K562 (cell line): ENCODE results near the gene AMPD3. TPM values are rescaled to one million over a fixed set of nuclear protein-coding genes. Genes with fewer than 3 reads are reported as not detected.

ENCODE experiments used
- ATAC-seq: fragments of 200-7000 bp; cut with Tn5 transposase; 3 replicates; pipeline ENCODE4 v1.9.1; 2020; ENCODE audit warnings: moderate library complexity
- BruUV-seq: library from RNA; stranded (reverse); fragments of 400-500 nt; replicated peaks from 2 replicates; lab custom pipeline; 2021; lab: Mats Ljungman, UMichigan
- CTCF ChIA-PET: fragments of 300-600 bp; formaldehyde crosslinking; extraction: SDS; loops from one replicate; lab custom pipeline; 2021; ENCODE audit warnings: low intra/inter-chr PET ratio; lab: Yijun Ruan, JAX
- POLR2A ChIA-PET: fragments of 300-600, 350-650 bp; sonication (Branson Sonifier 250); formaldehyde crosslinking; extraction: SDS; loops from one replicate; lab custom pipeline; 2021; ENCODE audit warnings: antibody characterized with exemption, inconsistent platforms; lab: Yijun Ruan, JAX
- DNase-seq, 4 experiments: peaks; one replicate each; pipeline versions ENCODE4 v3.0.0 to v3.0.0-alpha.2; 2011 to 2018; ENCODE audit warnings: low spot score in 3 of 4, mixed read lengths in 3 of 4; ENCODE audit errors: extremely low read depth in 1 of 4
- FAIRE-seq: peaks from 2 replicates; lab custom pipeline; 2011; peaks lifted over from hg19 to GRCh38; lab: Jason Lieb, UNC
- H2AFZ ChIP-seq: 2 replicates; pipeline ENCODE4 v1.6.0; 2011; ENCODE audit warnings: low read depth, low read length, control low read depth, inconsistent platforms
- H3K27ac ChIP-seq: fragments of 200-600 bp; 3 replicates; pipeline ENCODE4 v1.8.0; 2011; ENCODE audit warnings: low read depth, mild to moderate bottlenecking, control low read depth, inconsistent platforms, low read length, moderate library complexity, mixed read lengths; ENCODE audit errors: extremely low read depth
- H3K27me3 ChIP-seq, 2 experiments: fragments of 300-600 bp in 1 of 2; 2 replicates in 1 of 2; 3 replicates in 1 of 2; pipeline versions ENCODE4 v1.6.0 to v1.8.0; 2011; ENCODE audit warnings: inconsistent platforms in 2 of 2, low read length in 2 of 2, mild to moderate bottlenecking in 1 of 2, mixed read lengths in 1 of 2, moderate library complexity in 1 of 2; ENCODE audit not compliant: control insufficient read depth in 2 of 2, insufficient read depth in 2 of 2
- H3K36me3 ChIP-seq: fragments of 300-600 bp; 3 replicates; pipeline ENCODE4 v1.8.0; 2011; ENCODE audit warnings: mild to moderate bottlenecking, low read length, inconsistent platforms; ENCODE audit not compliant: control insufficient read depth, insufficient read depth
- H3K4me1 ChIP-seq, 2 experiments: fragments of 200-600 bp in 1 of 2; replicated peaks in 1 of 2; 2 replicates in 1 of 2; 3 replicates in 1 of 2; pipeline versions ENCODE4 v1.5.1 to v1.8.0; 2011; ENCODE audit warnings: inconsistent platforms in 2 of 2, low read length in 2 of 2, mild to moderate bottlenecking in 1 of 2, mixed read lengths in 1 of 2, moderate library complexity in 1 of 2; ENCODE audit not compliant: control insufficient read depth in 2 of 2, insufficient read depth in 2 of 2
- H3K4me2 ChIP-seq: 2 replicates; pipeline ENCODE4 v1.6.1; 2011; ENCODE audit warnings: low read length, control low read depth, inconsistent platforms, mixed read lengths; ENCODE audit not compliant: insufficient read depth
- H3K4me3 ChIP-seq: fragments of 200-600 bp; sonication (generic), shearing (Covaris generic); 2 replicates; pipeline ENCODE4 v1.5.1; 2016; ENCODE audit warnings: control low read depth, inconsistent platforms
- H3K79me2 ChIP-seq: fragments of 200-600 bp; 3 replicates; pipeline ENCODE4 v1.8.0; 2011; ENCODE audit warnings: low read length, inconsistent platforms; ENCODE audit not compliant: control insufficient read depth, insufficient read depth
- H3K9ac ChIP-seq, 2 experiments: 2 replicates each; pipeline versions ENCODE4 v1.6.0 to v1.6.1; 2011; ENCODE audit warnings: low read depth in 2 of 2, low read length in 2 of 2, control low read depth in 1 of 2, inconsistent platforms in 1 of 2, mild to moderate bottlenecking in 1 of 2, mixed read lengths in 1 of 2; ENCODE audit not compliant: insufficient read depth in 1 of 2
- H3K9me1 ChIP-seq: one replicate; pipeline ENCODE4 v1.6.0; 2011; ENCODE audit warnings: inconsistent platforms, mild to moderate bottlenecking, low read length, moderate library complexity; ENCODE audit not compliant: control insufficient read depth, insufficient read depth
- H3K9me3 ChIP-seq: replicated peaks from 2 replicates; pipeline ENCODE4 v1.5.1; 2011; ENCODE audit warnings: low read depth, low read length, inconsistent platforms; ENCODE audit not compliant: control insufficient read depth, insufficient read depth
- H4K20me1 ChIP-seq: replicated peaks from 2 replicates; pipeline ENCODE4 v1.6.1; 2011; ENCODE audit warnings: low read length, inconsistent platforms, mixed read lengths; ENCODE audit not compliant: control insufficient read depth, insufficient read depth
- MCM3 ChIP-seq: fragments of 450-650 bp; IDR thresholded peaks from 2 replicates; pipeline ENCODE4 v1.6.1; 2016
- POLR2G ChIP-seq: fragments of 200-400 bp; formaldehyde crosslinking; IDR thresholded peaks from 2 replicates; pipeline ENCODE4 v1.6.1; 2017; ENCODE audit warnings: low read depth, mild to moderate bottlenecking, antibody characterized with exemption, low read length, moderate library complexity
- TAF1 ChIP-seq: IDR thresholded peaks from 2 replicates; pipeline ENCODE4 v1.6.1; 2011; ENCODE audit warnings: mild to moderate bottlenecking, low read length, moderate library complexity; ENCODE audit not compliant: insufficient read depth, control insufficient read depth, severe bottlenecking; ENCODE audit errors: extremely low read depth
- ZBTB43 ChIP-seq: sonication (generic); formaldehyde crosslinking; IDR thresholded peaks from 2 replicates; pipeline ENCODE4 v1.8.0; 2023; ENCODE audit warnings: mild to moderate bottlenecking, missing genetic modification reagents
- ZSCAN29 ChIP-seq: fragments of 450-650 bp; IDR thresholded peaks from 2 replicates; pipeline ENCODE4 v1.6.1; 2017
- WGBS: fragments of 100-300 bp; shearing (Covaris generic); methylation state at CpG from one replicate; pipeline ENCODE4 v1.1.6; 2016; ENCODE audit warnings: low coverage, mixed read lengths; ENCODE audit not compliant: insufficient coverage; ENCODE audit errors: missing lambda C conversion rate; 5-methylcytosine and 5-hydroxymethylcytosine counted together
- in situ Hi-C: fragments of 300-500 bp; cut with MboI; formaldehyde crosslinking; loops from 4 replicates; pipeline ENCODE4 v1.15.0; 2018; ENCODE audit warnings: inconsistent platforms, mixed read lengths
- intact Hi-C: fragments of 100-400 bp; cut with micrococcal nuclease; formaldehyde crosslinking; loops from 2 replicates; pipeline ENCODE4 v1.14.2; 2022
- polyA plus RNA-seq, 8 experiments: library from polyadenylated mRNA; depleted of rRNA in 4 of 8; stranded (reverse) in 5 of 8; unstranded in 3 of 8; fragments of >200 nt; fragmentation: Nextera tagmentation in 2 of 8; fragmentation: Illumina TruSeq in 1 of 8; extraction: Ambion mirVana in 2 of 8; extraction: Trizol in 1 of 8; gene quantifications; 2 replicates each; pipeline versions ENCODE4 v1.2.1 to v1.2.3, GENCODE V29; 2011 to 2014; ENCODE audit warnings: inconsistent platforms in 1 of 8, missing spikeins in 1 of 8
- total RNA-seq, 7 experiments: library from RNA; depleted of rRNA in 6 of 7; stranded (reverse); fragments of >200 nt in 6 of 7; fragmentation: Illumina TruSeq in 2 of 7; extraction: Trizol in 2 of 7; gene quantifications; 2 replicates each; pipeline versions ENCODE4 v1.2.1 to v1.2.3, GENCODE V29; 2011 to 2021; ENCODE audit warnings: low replicate concordance in 1 of 7
- TF ChIP-seq, protein P1 (sequence below), 3 experiments: IDR thresholded peaks in 2 of 3; conservative IDR thresholded peaks in 1 of 3; 2 replicates each; pipeline ENCODE4 v1.5.1; 2011 to 2012; ENCODE audit warnings: low read length in 3 of 3, mild to moderate bottlenecking in 3 of 3, control low read depth in 2 of 3, improper control_type of control experiment in 1 of 3, inconsistent platforms in 1 of 3, low read depth in 1 of 3, mixed read lengths in 1 of 3, moderate library complexity in 1 of 3; ENCODE audit not compliant: insufficient read depth in 2 of 3

AMPD3 gene
- total and polyA plus RNA-seq, 9 of the 15 experiments (the other 6 are each of a cell fraction or from before 2014, with no cell fraction given) = 4.4 to 23.6 (median 11.2) TPM

DNA sequence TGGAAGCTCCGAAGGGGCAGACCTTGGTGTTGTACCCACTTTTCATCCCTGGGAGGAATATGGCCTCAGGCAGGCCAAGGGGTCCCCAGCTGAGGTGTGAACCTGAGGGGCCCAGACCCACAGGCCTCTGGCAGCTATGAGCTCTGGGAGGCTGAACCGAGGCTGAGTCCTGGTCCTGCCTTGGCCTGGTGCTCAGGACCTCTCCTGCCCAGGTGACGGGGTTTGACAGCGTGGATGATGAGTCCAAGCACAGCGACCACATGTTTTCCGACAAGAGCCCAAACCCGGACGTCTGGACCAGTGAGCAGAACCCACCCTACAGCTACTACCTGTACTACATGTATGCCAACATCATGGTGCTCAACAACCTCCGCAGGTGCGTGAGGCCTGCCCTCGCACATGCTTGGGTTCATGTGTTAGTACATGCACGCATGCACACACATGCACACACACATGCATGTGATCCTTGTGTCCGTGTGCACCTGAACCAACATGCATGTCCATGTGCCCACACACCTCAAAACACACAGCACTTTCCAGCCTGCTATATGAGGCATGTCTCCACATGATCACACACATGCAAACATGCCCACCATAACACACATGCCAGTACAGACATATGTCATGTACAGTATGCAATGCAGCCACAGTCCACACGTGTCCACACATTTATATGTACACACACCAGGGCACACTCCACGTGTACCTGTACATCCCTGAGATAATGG lies 45.0 kb downstream of the AMPD3 start:
- Histone ChIP-seq H3K27ac (no peak overlapping the region), H3K4me1 (no peaks in the 10 kb centered on the region), H2AFZ (no peak overlapping the region), H3K4me2 (no peak overlapping the region), H4K20me1 (no peaks in the 10 kb centered on the region; the same call in 1 of the 2 replicates), H3K4me3 (no peak overlapping the region), H3K79me2 (no peaks in the 10 kb centered on the region), H3K9ac (no peak overlapping the region), H3K27me3 (no peaks in the 10 kb centered on the region), H3K36me3 (peaks cover 86% of the 10 kb centered on the region), H3K9me3 (no peaks in the 10 kb centered on the region), H3K9me1 (no peaks in the 10 kb centered on the region)
- in situ Hi-C loops = loop anchor here (5.0 to 25.0 kb wide), 2 partner anchors 93 to 237 kb away; no protein-coding TSS in a partner anchor
- FAIRE-seq (no peak), DNase-seq (no peak), ATAC-seq (no peak)
- 78% methylated on average over 14 of the region's 15 CpGs for WGBS
- TF ChIP-seq TAF1 = no peak
- TF ChIP-seq ZSCAN29 = no peak
- no peak for TF ChIP-seq MCM3
- no peak for TF ChIP-seq ZBTB43 (CRISPR knock-in tag)
- TF ChIP-seq, protein P1, sequence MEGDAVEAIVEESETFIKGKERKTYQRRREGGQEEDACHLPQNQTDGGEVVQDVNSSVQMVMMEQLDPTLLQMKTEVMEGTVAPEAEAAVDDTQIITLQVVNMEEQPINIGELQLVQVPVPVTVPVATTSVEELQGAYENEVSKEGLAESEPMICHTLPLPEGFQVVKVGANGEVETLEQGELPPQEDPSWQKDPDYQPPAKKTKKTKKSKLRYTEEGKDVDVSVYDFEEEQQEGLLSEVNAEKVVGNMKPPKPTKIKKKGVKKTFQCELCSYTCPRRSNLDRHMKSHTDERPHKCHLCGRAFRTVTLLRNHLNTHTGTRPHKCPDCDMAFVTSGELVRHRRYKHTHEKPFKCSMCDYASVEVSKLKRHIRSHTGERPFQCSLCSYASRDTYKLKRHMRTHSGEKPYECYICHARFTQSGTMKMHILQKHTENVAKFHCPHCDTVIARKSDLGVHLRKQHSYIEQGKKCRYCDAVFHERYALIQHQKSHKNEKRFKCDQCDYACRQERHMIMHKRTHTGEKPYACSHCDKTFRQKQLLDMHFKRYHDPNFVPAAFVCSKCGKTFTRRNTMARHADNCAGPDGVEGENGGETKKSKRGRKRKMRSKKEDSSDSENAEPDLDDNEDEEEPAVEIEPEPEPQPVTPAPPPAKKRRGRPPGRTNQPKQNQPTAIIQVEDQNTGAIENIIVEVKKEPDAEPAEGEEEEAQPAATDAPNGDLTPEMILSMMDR (IDR thresholded peaks at IDR 0.05 in 2 of 3, conservative IDR thresholded peaks at IDR 0.05 in 1 of 3; ENCODE audit: insufficient read depth in 2 of 3, low read depth in 1 of 3, low read length in 3 of 3) = no peak
- TF ChIP-seq POLR2G = 0 out of 2 replicates have a peak, but pooled peaks have one; percentile 27
- ChIA-PET CTCF (no interaction called here), POLR2A (no interaction called here)
- no TSS peak for BruUV-seq
- intact Hi-C loops = no loop called here
